Skin of body (tissue), 2 donors: Measurements from ENCODE around the gene ASB1. TPM values are rescaled to one million over a fixed set of nuclear protein-coding genes. Genes with fewer than 3 reads are reported as not detected.
"Not testable (repeated sequence)": the region's sequence is repeated elsewhere in the genome, so short reads cannot be mapped to it uniquely, and the experiment has no call there.

Experiments
- DNase-seq: peaks from one replicate; lab custom pipeline; 2025; lab: John Stamatoyannopoulos, UW
- total RNA-seq: library from RNA; depleted of rRNA; stranded (reverse); fragments of >200 nt; gene quantifications from one replicate; pipeline ENCODE4 v1.2.3, GENCODE V29; 2014

Gene ASB1
- total RNA-seq, 1 donor from 2014 or later: 13.4 TPM

- DNase-seq: not testable (repeated sequence)
Measured at GRCh38 chr2:238442257-238442656, 15.5 kb downstream of the ASB1 start.

GRCh38 chr2:238444242-238444641 lies 17.5 kb downstream of the ASB1 start:
- no peak for DNase-seq

GRCh38 chr2:238445409-238446190 lies 18.9 kb downstream of the ASB1 start:
- DNase-seq: no peak

- DNase-seq: no peak
Measured at GRCh38 chr2:238446371-238446770, 19.6 kb downstream of the ASB1 start.

- DNase-seq: no peak
Measured at GRCh38 chr2:238448031-238448955, 21.6 kb downstream of the ASB1 start.

GRCh38 chr2:238449241-238449640 lies 22.5 kb downstream of the ASB1 start:
- DNase-seq: no peak

- DNase-seq: no peak
Measured at GRCh38 chr2:238449909-238450417, 23.2 kb downstream of the ASB1 start.

- no peak for DNase-seq
Measured at GRCh38 chr2:238450440-238450861, 23.7 kb downstream of the ASB1 start.

- no peak for DNase-seq
Measured at GRCh38 chr2:238453842-238454241, 27.1 kb downstream of the ASB1 start.

- no peak for DNase-seq
Measured at GRCh38 chr2:238456449-238456848, 29.7 kb downstream of the ASB1 start.

GRCh38 chr2:238456970-238457926 lies 30.5 kb downstream of the ASB1 start:
- DNase-seq: no peak

GRCh38 chr2:238457927-238458324 lies 31.2 kb downstream of the ASB1 start:
- no peak for DNase-seq

GRCh38 chr2:238458651-238459050 lies 31.9 kb downstream of the ASB1 start:
- DNase-seq: no peak

- DNase-seq: peak; percentile 91
Measured at GRCh38 chr2:238459081-238459629, 32.4 kb downstream of the ASB1 start.

- DNase-seq: no peak
Measured at GRCh38 chr2:238461051-238461450, 34.3 kb downstream of the ASB1 start.

- no peak for DNase-seq
Measured at GRCh38 chr2:238461491-238461890, 34.8 kb downstream of the ASB1 start.

- DNase-seq: no peak
Measured at GRCh38 chr2:238461916-238462315, 35.2 kb downstream of the ASB1 start.

- no peak for DNase-seq
Measured at GRCh38 chr2:238462782-238463396, 36.2 kb downstream of the ASB1 start.

GRCh38 chr2:238464389-238464788 lies 37.7 kb downstream of the ASB1 start:
- DNase-seq: no peak
